Measurements from ENCODE around the gene TCF12.

TCF12 gene

GRCh38 chr15:57018151-57018550 is 99.7 kb downstream of the TCF12 start:
- DNase-seq (ENCODE audit: low read depth) = no peak

GRCh38 chr15:57019496-57020160 is 101.2 kb downstream of the TCF12 start:
- DNase-seq (ENCODE audit: low read depth) = no peak

- peak; percentile 88 for DNase-seq (ENCODE audit: low read depth)
These were observed 107.0 kb downstream of the TCF12 start for GRCh38 chr15:57025264-57025926.

- DNase-seq (ENCODE audit: low read depth) = no peak
These were observed 107.7 kb downstream of the TCF12 start for GRCh38 chr15:57026016-57026592.

GRCh38 chr15:57027596-57027995 is 109.2 kb downstream of the TCF12 start:
- DNase-seq (ENCODE audit: low read depth) = no peak

GRCh38 chr15:57028176-57028575 is 109.7 kb downstream of the TCF12 start:
- DNase-seq (ENCODE audit: low read depth) = no peak

GRCh38 chr15:57030011-57030410 is 111.6 kb downstream of the TCF12 start:
- DNase-seq (ENCODE audit: low read depth) = no peak

GRCh38 chr15:57031082-57031481 is 112.6 kb downstream of the TCF12 start:
- peak; percentile 47 for DNase-seq (ENCODE audit: low read depth)

GRCh38 chr15:57031605-57032004 is 113.2 kb downstream of the TCF12 start:
- peak; percentile 74 for DNase-seq (ENCODE audit: low read depth)

GRCh38 chr15:57032338-57032737 is 113.9 kb downstream of the TCF12 start:
- no peak for DNase-seq (ENCODE audit: low read depth)

GRCh38 chr15:57033715-57034439 is 115.4 kb downstream of the TCF12 start:
- no peak for DNase-seq (ENCODE audit: low read depth)

- DNase-seq (ENCODE audit: low read depth) = no peak
These were observed 116.2 kb downstream of the TCF12 start for GRCh38 chr15:57034613-57035012.

GRCh38 chr15:57035664-57036063 is 117.2 kb downstream of the TCF12 start:
- DNase-seq (ENCODE audit: low read depth) = no peak

GRCh38 chr15:57036352-57036751 is 117.9 kb downstream of the TCF12 start:
- no peak for DNase-seq (ENCODE audit: low read depth)

GRCh38 chr15:57037548-57037947 is 119.1 kb downstream of the TCF12 start:
- no peak for DNase-seq (ENCODE audit: low read depth)

- DNase-seq (ENCODE audit: low read depth) = no peak
These were observed 119.6 kb downstream of the TCF12 start for GRCh38 chr15:57038040-57038439.

GRCh38 chr15:57038496-57038895 is 120.1 kb downstream of the TCF12 start:
- DNase-seq (ENCODE audit: low read depth) = no peak

GRCh38 chr15:57041416-57041815 is 123.0 kb downstream of the TCF12 start:
- DNase-seq (ENCODE audit: low read depth) = no peak

GRCh38 chr15:57044072-57044702 is 125.7 kb downstream of the TCF12 start:
- no peak for DNase-seq (ENCODE audit: low read depth)

- DNase-seq (ENCODE audit: low read depth) = no peak
These were observed 126.5 kb downstream of the TCF12 start for GRCh38 chr15:57044970-57045369.

- DNase-seq (ENCODE audit: low read depth) = no peak
These were observed 127.4 kb downstream of the TCF12 start for GRCh38 chr15:57045741-57046382.
